ENCODE measurements around the gene MYO9B. TPM values are rescaled to one million over a fixed set of nuclear protein-coding genes. Genes with fewer than 3 reads are reported as not detected.
A peak's percentile ranks its signal among the peaks of the same experiment; 100 is the strongest.

MYO9B gene
- total and polyA plus RNA-seq, 2 of the 13 experiments (the other 11 are each of a cell fraction or from before 2014, with no cell fraction given): 18.0 to 18.3 TPM

DNA sequence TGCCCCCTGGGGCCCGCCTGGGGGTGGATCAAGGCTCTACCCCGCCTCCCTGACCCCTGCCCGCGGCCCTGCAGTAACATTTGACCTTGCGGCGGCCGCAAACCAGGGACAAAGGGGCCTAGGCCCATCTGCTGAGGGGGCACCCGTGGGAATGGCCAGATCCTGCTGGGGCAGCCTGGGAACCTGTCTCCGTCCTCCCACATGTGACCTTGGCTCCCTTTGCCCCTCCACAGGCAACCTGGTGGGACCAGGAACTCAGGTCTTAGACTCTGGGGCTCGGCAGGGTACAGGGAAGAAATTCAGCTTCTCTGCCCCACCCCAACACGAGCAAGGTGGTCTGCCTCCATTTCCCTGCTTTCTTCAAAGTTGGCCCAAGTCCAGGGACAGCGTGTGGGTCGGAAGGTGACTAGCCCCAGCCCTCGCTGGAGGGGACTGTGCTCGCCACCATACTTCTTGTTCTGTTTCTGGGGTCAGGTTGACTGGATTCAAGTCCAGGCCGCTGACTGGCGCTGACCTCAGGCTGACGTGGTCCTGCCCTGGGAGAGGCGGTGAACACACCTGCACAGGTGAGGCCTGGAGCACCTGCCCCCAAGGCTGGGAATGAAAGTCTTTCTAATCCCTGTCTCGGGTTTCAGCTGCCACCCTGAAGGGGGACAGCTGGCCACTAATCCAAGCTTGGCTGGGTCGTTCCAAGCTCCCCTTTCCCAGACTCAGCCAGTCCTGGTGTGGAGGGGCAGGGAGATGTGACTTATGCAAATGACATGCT, 172.6 kb downstream of the MYO9B start (continued):
- peak; percentile 61; the same call in 1 of the 2 replicates for TF ChIP-seq KDM5B (CRISPR knock-in tag; IDR thresholded peaks at IDR 0.05; ENCODE audit: borderline replicate concordance)
- no peak for TF ChIP-seq NFIB (CRISPR knock-in tag; IDR thresholded peaks at IDR 0.05; ENCODE audit: borderline replicate concordance)
- TF ChIP-seq ZNF225 (CRISPR knock-in tag; IDR thresholded peaks at IDR 0.05): no peak; the same call in 1 of the 2 replicates
- TF ChIP-seq KLF11 (CRISPR knock-in tag; IDR thresholded peaks at IDR 0.05): no peak
- no peak for TF ChIP-seq ZNF550 (CRISPR knock-in tag; IDR thresholded peaks at IDR 0.05; ENCODE audit: borderline replicate concordance)
- TF ChIP-seq EZH2 (conservative IDR thresholded peaks at IDR 0.05; ENCODE audit: low read depth, low read length): no peak
- TF ChIP-seq, protein P1, sequence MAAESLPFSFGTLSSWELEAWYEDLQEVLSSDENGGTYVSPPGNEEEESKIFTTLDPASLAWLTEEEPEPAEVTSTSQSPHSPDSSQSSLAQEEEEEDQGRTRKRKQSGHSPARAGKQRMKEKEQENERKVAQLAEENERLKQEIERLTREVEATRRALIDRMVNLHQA (CRISPR knock-in tag; IDR thresholded peaks at IDR 0.05): no peak
- peak; percentile 67 to 96; a peak in 3 of 4 replicates for TF ChIP-seq EP300 (IDR thresholded peaks at IDR 0.05; ENCODE audit: low read depth in 2 of 2, low read length in 2 of 2)
- TF ChIP-seq EP300 (CRISPR knock-in tag; IDR thresholded peaks at IDR 0.05; ENCODE audit: borderline replicate concordance): peak; percentile 91
- TF ChIP-seq SNAPC2 (CRISPR knock-in tag; IDR thresholded peaks at IDR 0.05): peak; percentile 49
- no peak for TF ChIP-seq ZNF839 (CRISPR knock-in tag; IDR thresholded peaks at IDR 0.05; ENCODE audit: borderline replicate concordance)
- no peak for TF ChIP-seq GTF2F1 (IDR thresholded peaks at IDR 0.05; ENCODE audit: low read length)
- TF ChIP-seq FOXP1 (IDR thresholded peaks at IDR 0.05): no peak
- peak; percentile 72 for TF ChIP-seq FOXP1 (CRISPR knock-in tag; IDR thresholded peaks at IDR 0.05)
- TF ChIP-seq ADNP (CRISPR knock-in tag; IDR thresholded peaks at IDR 0.05): no peak
- TF ChIP-seq ZNF878 (CRISPR knock-in tag; IDR thresholded peaks at IDR 0.05): no peak
- TF ChIP-seq MAFG (CRISPR knock-in tag; IDR thresholded peaks at IDR 0.05): no peak
- TF ChIP-seq, protein P2, sequence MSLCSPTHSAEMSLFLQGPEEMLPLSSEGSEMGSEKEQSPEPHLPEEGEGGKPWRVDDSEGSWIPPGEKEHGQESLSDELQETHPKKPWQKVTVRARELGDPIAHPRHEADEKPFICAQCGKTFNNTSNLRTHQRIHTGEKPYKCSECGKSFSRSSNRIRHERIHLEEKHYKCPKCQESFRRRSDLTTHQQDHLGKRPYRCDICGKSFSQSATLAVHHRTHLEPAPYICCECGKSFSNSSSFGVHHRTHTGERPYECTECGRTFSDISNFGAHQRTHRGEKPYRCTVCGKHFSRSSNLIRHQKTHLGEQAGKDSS (CRISPR knock-in tag; IDR thresholded peaks at IDR 0.05; ENCODE audit: borderline replicate concordance, low read depth): peak; percentile 78; the same call in 1 of the 2 replicates
- TF ChIP-seq ZNF776 (CRISPR knock-in tag; IDR thresholded peaks at IDR 0.05): no peak
- no peak for TF ChIP-seq PCBP2 (optimal IDR thresholded peaks at IDR 0.05; ENCODE audit: low read depth, low read length, poor library complexity, severe bottlenecking)
- TF ChIP-seq, protein P3, sequence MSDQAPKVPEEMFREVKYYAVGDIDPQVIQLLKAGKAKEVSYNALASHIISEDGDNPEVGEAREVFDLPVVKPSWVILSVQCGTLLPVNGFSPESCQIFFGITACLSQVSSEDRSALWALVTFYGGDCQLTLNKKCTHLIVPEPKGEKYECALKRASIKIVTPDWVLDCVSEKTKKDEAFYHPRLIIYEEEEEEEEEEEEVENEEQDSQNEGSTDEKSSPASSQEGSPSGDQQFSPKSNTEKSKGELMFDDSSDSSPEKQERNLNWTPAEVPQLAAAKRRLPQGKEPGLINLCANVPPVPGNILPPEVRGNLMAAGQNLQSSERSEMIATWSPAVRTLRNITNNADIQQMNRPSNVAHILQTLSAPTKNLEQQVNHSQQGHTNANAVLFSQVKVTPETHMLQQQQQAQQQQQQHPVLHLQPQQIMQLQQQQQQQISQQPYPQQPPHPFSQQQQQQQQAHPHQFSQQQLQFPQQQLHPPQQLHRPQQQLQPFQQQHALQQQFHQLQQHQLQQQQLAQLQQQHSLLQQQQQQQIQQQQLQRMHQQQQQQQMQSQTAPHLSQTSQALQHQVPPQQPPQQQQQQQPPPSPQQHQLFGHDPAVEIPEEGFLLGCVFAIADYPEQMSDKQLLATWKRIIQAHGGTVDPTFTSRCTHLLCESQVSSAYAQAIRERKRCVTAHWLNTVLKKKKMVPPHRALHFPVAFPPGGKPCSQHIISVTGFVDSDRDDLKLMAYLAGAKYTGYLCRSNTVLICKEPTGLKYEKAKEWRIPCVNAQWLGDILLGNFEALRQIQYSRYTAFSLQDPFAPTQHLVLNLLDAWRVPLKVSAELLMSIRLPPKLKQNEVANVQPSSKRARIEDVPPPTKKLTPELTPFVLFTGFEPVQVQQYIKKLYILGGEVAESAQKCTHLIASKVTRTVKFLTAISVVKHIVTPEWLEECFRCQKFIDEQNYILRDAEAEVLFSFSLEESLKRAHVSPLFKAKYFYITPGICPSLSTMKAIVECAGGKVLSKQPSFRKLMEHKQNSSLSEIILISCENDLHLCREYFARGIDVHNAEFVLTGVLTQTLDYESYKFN (CRISPR knock-in tag; conservative IDR thresholded peaks at IDR 0.05): peak; percentile 98
- no peak for TF ChIP-seq ZKSCAN1 (IDR thresholded peaks at IDR 0.05; ENCODE audit: low read length)
- TF ChIP-seq ZNF652 (CRISPR knock-in tag; IDR thresholded peaks at IDR 0.05; ENCODE audit: borderline replicate concordance, low read depth): peak; percentile 83; the same call in 1 of the 2 replicates
- peak; percentile 100 for TF ChIP-seq ZBTB7B (CRISPR knock-in tag; IDR thresholded peaks at IDR 0.05)
- no peak for TF ChIP-seq ISX (CRISPR knock-in tag; conservative IDR thresholded peaks at IDR 0.05)
- no peak for TF ChIP-seq STAT5B (CRISPR knock-in tag; IDR thresholded peaks at IDR 0.05)
- TF ChIP-seq, protein P4, sequence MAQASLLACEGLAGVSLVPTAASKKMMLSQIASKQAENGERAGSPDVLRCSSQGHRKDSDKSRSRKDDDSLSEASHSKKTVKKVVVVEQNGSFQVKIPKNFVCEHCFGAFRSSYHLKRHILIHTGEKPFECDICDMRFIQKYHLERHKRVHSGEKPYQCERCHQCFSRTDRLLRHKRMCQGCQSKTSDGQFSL (CRISPR knock-in tag; IDR thresholded peaks at IDR 0.05): peak; percentile 63; the same call in 1 of the 2 replicates
- no peak for TF ChIP-seq PTBP1 (IDR thresholded peaks at IDR 0.05; ENCODE audit: low read depth, low read length, poor library complexity, severe bottlenecking)
